Measurements from ENCODE around the gene MEAK7. TPM values are rescaled to one million over a fixed set of nuclear protein-coding genes. Genes with fewer than 3 reads are reported as not detected.
"Not testable (repeated sequence)": the region's sequence is repeated elsewhere in the genome, so short reads cannot be mapped to it uniquely, and the experiment has no call there.

The MEAK7 gene
- total and polyA plus RNA-seq, 2 donors from 2014 or later = 6.3 to 30.6 TPM

- no peaks in the 10 kb centered on the region for H3K36me3 ChIP-seq (ENCODE audit: control insufficient read depth in 2 of 3, insufficient read depth in 3 of 3, low read length in 3 of 3)
- intact Hi-C loops (cut with DNase I) = no loop called here
Measured at GRCh38 chr16:84519855-84520254, 15.4 kb upstream of the MEAK7 start.

GRCh38 chr16:84518804-84519341, 14.4 kb upstream of the MEAK7 start:
- Histone ChIP-seq H3K36me3 (ENCODE audit: control insufficient read depth in 2 of 3, insufficient read depth in 3 of 3, low read length in 3 of 3) (no peaks in the 10 kb centered on the region), H3K9me3 (ENCODE audit: control insufficient read depth in 2 of 3, insufficient read depth in 1 of 3, low read length in 3 of 3) (no peaks in the 10 kb centered on the region), H3K27me3 (ENCODE audit: control insufficient read depth, insufficient read depth, low read length) (no peaks in the 10 kb centered on the region), H3K27ac (ENCODE audit: low read depth in 2 of 2, low read length in 2 of 2) (no peak overlapping the region), H3K4me1 (ENCODE audit: control insufficient read depth in 2 of 3, insufficient read depth in 2 of 3, low read depth in 1 of 3, low read length in 3 of 3) (no peaks in the 10 kb centered on the region), H3K4me3 (ENCODE audit: low read length in 3 of 3) (no peak overlapping the region), H3K9ac (ENCODE audit: low read length in 3 of 3) (no peak overlapping the region)
- no peak for TF ChIP-seq CTCF (IDR thresholded peaks at IDR 0.05; ENCODE audit: borderline replicate concordance, extremely low read depth, insufficient read depth)
- no peak for FAIRE-seq
- DNase-seq = no peak
- intact Hi-C loops (cut with DNase I) = no loop called here

More at GRCh38 chr16:84519855-84520254, 15.4 kb upstream of the MEAK7 start:
- Histone ChIP-seq H3K27me3 (ENCODE audit: control insufficient read depth, insufficient read depth, low read length) (no peaks in the 10 kb centered on the region), H3K4me1 (ENCODE audit: control insufficient read depth in 2 of 3, insufficient read depth in 2 of 3, low read depth in 1 of 3, low read length in 3 of 3) (no peaks in the 10 kb centered on the region), H3K9me3 (ENCODE audit: control insufficient read depth in 2 of 3, insufficient read depth in 1 of 3, low read length in 3 of 3) (no peaks in the 10 kb centered on the region), H3K4me3 (ENCODE audit: low read length in 3 of 3) (no peak overlapping the region), H3K9ac (ENCODE audit: low read length in 3 of 3) (no peak overlapping the region), H3K27ac (ENCODE audit: low read depth in 2 of 2, low read length in 2 of 2) (no peak overlapping the region)
- DNase-seq (no peak), FAIRE-seq (no peak)
- no peak for TF ChIP-seq CTCF (IDR thresholded peaks at IDR 0.05; ENCODE audit: borderline replicate concordance, extremely low read depth, insufficient read depth)

- intact Hi-C loops (cut with DNase I); H3K27ac ChIP-seq (ENCODE audit: low read depth in 2 of 2, low read length in 2 of 2); DNase-seq; H3K4me1 ChIP-seq (ENCODE audit: control insufficient read depth in 2 of 3, insufficient read depth in 2 of 3, low read depth in 1 of 3, low read length in 3 of 3); H3K36me3 ChIP-seq (ENCODE audit: control insufficient read depth in 2 of 3, insufficient read depth in 3 of 3, low read length in 3 of 3); H3K9ac ChIP-seq (ENCODE audit: low read length in 3 of 3); FAIRE-seq; H3K27me3 ChIP-seq (ENCODE audit: control insufficient read depth, insufficient read depth, low read length); H3K9me3 ChIP-seq (ENCODE audit: control insufficient read depth in 2 of 3, insufficient read depth in 1 of 3, low read length in 3 of 3); H3K4me3 ChIP-seq (ENCODE audit: low read length in 3 of 3): not testable (repeated sequence)
Measured at GRCh38 chr16:84518220-84518619, 13.8 kb upstream of the MEAK7 start.

GRCh38 chr16:84517366-84517765, 12.9 kb upstream of the MEAK7 start:
- no peak overlapping the region for H3K9ac ChIP-seq (ENCODE audit: low read length in 3 of 3)
- intact Hi-C loops (cut with DNase I) = no loop called here

More at GRCh38 chr16:84517366-84517765, 12.9 kb upstream of the MEAK7 start:
- TF ChIP-seq CTCF (IDR thresholded peaks at IDR 0.05; ENCODE audit: borderline replicate concordance, extremely low read depth, insufficient read depth) = no peak
- H3K4me1 ChIP-seq (ENCODE audit: control insufficient read depth in 2 of 3, insufficient read depth in 2 of 3, low read depth in 1 of 3, low read length in 3 of 3) = no peaks in the 10 kb centered on the region
- H3K9me3 ChIP-seq (ENCODE audit: control insufficient read depth in 2 of 3, insufficient read depth in 1 of 3, low read length in 3 of 3) = no peaks in the 10 kb centered on the region
- no peaks in the 10 kb centered on the region for H3K27me3 ChIP-seq (ENCODE audit: control insufficient read depth, insufficient read depth, low read length)
- H3K4me3 ChIP-seq (ENCODE audit: low read length in 3 of 3) = no peak overlapping the region
- H3K36me3 ChIP-seq (ENCODE audit: control insufficient read depth in 2 of 3, insufficient read depth in 3 of 3, low read length in 3 of 3) = no peaks in the 10 kb centered on the region
- no peak for DNase-seq
- H3K27ac ChIP-seq (ENCODE audit: low read depth in 2 of 2, low read length in 2 of 2) = no peak overlapping the region
- FAIRE-seq = no peak

Data from kidney (tissue), 14 donors.